NCI-H2196 (cell line): ENCODE data around the gene BRD1.

ENCODE experiments used
- DNase-seq: peaks from one replicate; lab custom pipeline; 2025; ENCODE audit not compliant: unreplicated experiment; lab: John Stamatoyannopoulos, UW

BRD1 gene

GRCh38 chr22:49754696-49755630 is 72.7 kb downstream of the BRD1 start:
- DNase-seq = no peak

- DNase-seq = peak; percentile 61
Observed at GRCh38 chr22:49753961-49754695, 73.5 kb downstream of the BRD1 start.

GRCh38 chr22:49753276-49753890 is 74.3 kb downstream of the BRD1 start:
- DNase-seq = no peak

GRCh38 chr22:49752598-49753091 is 75.0 kb downstream of the BRD1 start:
- DNase-seq = no peak

GRCh38 chr22:49751966-49752597 is 75.6 kb downstream of the BRD1 start:
- no peak for DNase-seq

- no peak for DNase-seq
Observed at GRCh38 chr22:49751318-49751965, 76.2 kb downstream of the BRD1 start.

- no peak for DNase-seq
Observed at GRCh38 chr22:49749885-49750510, 77.7 kb downstream of the BRD1 start.

- no peak for DNase-seq
Observed at GRCh38 chr22:49749227-49749626, 78.4 kb downstream of the BRD1 start.

GRCh38 chr22:49748514-49748913 is 79.2 kb downstream of the BRD1 start:
- no peak for DNase-seq

- no peak for DNase-seq
Observed at GRCh38 chr22:49747716-49748115, 80.0 kb downstream of the BRD1 start.

- DNase-seq = no peak
Observed at GRCh38 chr22:49747130-49747529, 80.5 kb downstream of the BRD1 start.

- DNase-seq = no peak
Observed at GRCh38 chr22:49746065-49746464, 81.6 kb downstream of the BRD1 start.

- no peak for DNase-seq
Observed at GRCh38 chr22:49740242-49740641, 87.4 kb downstream of the BRD1 start.

- DNase-seq = no peak
Observed at GRCh38 chr22:49739138-49739537, 88.5 kb downstream of the BRD1 start.

- no peak for DNase-seq
Observed at GRCh38 chr22:49738566-49738965, 89.1 kb downstream of the BRD1 start.

GRCh38 chr22:49738006-49738405 is 89.7 kb downstream of the BRD1 start:
- DNase-seq = no peak

- DNase-seq = no peak
Observed at GRCh38 chr22:49737101-49737551, 90.5 kb downstream of the BRD1 start.

- no peak for DNase-seq
Observed at GRCh38 chr22:49736538-49736937, 91.1 kb downstream of the BRD1 start.

- DNase-seq = no peak
Observed at GRCh38 chr22:49735901-49736421, 91.7 kb downstream of the BRD1 start.

GRCh38 chr22:49735411-49735900 is 92.2 kb downstream of the BRD1 start:
- DNase-seq = no peak
